Measurements from ENCODE around the gene ZNF862.
A peak's percentile ranks its signal among the peaks of the same experiment; 100 is the strongest.

ZNF862 gene

DNA sequence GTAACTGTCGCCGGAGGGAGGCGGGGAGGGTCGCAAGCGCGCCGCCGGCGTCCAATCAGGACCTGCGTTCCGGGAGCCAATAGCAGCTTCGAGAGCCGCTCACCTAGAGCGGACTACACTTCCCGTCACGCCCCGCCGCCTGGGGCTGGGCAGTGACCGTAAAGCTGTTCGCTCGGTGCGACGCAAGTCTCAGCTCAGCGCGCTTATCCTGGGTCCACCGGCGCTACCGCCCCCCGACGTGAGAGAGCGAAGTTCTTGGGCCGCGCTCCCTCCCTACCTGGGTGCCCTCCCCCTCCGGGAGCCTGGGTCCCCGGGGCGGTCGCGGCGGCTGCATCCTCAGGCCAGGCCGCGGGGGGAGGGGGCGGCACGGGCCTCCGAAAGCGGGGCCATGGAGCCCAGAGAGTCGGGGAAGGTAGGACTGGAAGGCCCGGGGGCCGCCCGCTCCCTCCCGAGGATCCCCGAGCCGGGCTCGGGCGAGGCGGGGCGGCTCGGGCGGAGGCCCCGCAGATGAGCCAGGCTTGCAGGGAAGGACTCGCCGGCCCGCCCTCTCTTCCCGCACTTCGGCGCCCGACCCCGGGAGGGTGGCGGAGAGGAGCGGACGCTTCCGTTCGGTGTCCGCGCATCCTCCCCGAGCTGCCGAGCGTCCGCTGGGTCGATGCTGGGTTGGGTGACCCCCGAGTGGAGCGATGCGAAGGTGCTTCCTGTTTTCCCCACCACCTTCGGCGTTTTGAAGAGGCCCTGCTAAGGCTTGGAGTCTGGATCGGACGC lies at the start of gene ZNF862:
Gene ZNF862 (plus strand): TSS at position 152 of the 768 bp plus-strand sequence. CDS start 237 bp downstream, at position 389.
- DNase-seq: peak; percentile 99

DNA sequence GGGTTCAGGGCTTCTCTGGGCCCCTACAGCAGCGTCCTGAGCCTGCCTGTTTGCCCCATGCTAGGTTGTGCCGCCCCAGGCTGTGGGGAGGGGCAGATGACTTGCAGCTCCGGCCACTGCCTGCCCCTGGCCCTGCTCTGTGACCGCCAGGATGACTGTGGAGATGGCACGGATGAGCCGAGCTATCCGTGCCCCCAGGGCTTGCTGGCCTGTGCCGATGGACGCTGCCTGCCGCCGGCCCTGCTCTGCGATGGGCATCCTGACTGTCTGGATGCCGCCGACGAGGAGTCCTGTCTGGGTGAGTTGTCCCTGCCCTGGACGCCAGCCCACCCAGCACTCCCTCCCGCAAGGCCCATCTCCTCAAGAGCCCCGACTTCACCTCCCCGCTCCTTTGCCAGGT lies 49.1 kb upstream of the ZNF862 start:
- no peak for DNase-seq

DNA sequence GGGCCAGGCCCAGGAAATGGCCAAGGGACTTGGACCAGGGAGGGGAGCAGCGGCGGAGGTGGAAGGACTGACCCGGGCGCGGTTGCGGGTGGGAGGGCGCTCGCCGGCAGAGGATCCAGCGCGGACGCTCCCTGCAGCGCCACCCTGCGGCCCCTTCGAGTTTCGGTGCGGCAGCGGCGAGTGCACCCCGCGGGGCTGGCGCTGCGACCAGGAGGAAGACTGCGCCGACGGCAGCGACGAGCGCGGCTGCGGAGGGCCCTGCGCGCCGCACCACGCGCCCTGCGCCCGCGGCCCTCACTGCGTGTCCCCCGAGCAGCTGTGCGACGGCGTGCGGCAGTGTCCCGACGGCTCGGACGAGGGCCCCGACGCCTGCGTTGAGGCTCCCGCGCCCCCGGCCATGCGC lies 48.0 kb upstream of the ZNF862 start:
- DNase-seq: no peak

DNA sequence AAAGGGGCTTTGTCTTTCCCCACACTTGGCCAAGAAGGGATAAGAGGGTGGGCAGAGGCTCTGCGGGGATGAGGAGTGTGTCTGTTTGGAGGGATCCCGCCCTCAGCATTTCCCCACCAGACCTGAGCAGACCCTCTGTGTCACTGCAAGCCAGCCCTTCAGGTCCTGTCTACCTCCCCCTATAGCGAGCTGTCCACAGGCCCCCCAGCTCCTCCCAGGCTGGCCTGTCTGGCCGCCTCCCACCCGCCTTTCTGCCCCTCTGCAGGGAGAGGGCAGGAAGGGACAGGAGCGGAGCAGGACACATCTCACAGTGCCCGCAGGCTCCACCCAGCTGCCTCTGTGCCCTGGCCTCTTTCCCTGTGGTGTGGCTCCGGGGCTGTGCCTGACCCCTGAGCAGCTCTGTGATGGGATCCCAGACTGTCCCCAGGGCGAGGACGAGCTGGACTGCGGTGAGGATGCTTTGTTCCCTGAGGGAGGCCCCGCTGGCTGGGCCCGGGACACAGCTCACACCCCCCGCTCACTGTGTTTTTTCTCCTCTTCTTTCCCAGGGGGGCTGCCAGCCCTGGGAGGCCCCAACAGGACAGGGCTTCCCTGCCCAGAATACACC lies 47.3 kb upstream of the ZNF862 start:
- DNase-seq: no peak

DNA sequence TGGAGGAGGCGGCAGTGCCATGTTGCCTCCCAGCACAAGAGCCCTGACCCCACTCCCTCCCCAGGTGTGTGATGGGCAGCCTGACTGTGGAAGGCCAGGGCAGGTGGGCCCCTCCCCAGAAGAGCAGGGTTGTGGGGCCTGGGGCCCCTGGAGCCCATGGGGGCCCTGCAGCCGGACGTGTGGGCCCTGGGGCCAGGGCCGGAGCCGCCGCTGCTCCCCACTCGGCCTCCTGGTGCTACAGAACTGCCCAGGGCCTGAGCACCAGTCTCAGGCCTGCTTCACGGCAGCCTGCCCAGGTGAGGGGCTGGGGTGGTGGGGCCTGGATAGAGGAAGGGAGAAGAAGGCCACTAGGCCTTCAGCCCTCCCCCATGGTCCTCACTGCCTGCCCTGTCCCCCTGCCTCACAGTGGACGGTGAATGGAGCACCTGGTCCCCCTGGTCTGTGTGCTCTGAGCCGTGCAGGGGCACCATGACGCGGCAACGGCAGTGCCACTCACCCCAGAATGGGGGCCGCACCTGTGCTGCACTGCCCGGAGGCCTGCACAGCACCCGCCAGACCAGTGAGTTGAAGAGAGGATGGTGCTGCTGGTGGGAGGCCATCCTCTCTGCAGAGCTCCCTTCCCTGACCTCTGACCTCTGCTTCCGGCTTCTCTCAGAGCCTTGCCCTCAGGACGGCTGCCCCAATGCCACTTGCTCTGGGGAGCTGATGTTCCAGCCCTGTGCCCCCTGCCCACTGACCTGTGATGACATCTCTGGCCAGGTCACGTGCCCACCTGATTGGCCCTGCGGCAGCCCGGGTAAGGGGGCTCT lies 46.6 kb upstream of the ZNF862 start:
- DNase-seq: no peak

DNA sequence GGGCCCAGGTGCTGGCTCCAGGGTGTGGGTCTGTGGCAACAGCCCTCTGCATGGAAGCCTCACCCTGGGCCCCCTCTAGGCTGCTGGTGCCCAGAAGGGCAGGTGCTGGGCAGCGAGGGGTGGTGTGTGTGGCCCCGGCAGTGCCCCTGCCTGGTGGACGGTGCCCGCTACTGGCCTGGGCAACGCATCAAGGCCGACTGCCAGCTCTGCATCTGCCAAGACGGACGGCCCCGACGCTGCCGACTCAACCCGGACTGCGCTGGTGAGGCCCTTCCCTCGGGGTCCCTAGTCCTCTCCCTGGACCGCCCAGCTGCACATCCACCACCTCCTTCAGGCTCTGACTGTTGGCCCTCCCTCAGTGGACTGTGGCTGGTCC lies 46.0 kb upstream of the ZNF862 start:
- DNase-seq: no peak

DNA sequence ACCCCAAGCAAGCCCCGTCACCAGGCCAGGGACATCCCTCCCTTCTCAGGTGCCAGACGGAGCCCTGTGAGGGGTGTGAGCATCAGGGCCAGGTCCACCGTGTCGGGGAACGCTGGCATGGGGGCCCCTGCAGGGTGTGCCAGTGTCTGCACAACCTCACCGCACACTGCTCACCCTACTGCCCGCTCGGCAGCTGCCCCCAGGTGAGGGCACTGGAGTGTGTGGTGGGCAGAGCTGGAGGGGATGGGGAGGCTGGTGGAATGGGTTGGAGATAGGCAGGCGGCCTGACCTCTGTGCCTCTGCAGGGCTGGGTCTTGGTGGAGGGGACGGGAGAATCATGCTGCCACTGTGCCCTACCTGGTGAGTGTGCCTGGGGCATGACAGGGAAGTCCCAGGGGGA lies 44.9 kb upstream of the ZNF862 start:
- no peak for DNase-seq

DNA sequence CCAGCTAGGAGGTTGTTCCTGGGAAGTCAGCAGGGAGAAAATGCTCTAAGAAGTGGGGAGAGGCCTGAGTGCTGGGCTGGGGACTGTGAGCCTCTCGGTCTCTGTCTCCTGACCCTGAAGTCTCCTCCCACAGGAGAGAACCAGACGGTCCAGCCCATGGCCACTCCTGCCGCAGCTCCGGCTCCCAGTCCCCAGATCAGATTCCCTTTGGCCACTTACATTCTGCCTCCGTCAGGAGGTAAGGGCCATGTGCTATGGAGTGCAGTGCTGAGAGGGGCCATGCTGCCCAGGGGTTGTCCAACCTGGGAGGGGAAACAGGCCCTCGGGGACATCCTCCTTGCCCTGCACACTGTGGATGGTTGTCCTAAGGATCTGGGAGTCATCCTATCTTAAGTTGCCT lies 43.5 kb upstream of the ZNF862 start:
- no peak for DNase-seq

DNA sequence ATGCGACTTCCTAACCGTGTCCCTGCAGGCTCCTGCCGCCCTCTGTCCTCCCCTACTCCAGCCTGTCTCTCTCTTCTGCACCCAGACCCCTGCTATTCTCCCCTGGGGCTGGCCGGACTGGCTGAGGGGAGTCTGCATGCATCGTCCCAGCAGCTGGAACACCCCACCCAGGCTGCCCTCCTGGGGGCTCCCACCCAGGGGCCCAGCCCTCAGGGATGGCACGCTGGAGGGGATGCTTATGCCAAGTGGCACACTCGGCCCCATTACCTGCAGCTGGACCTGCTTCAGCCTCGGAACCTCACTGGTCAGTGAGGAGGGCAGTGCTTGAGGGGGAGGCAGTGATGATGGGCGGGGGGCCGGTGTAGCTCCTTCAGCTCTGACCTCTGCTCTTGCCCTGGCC lies 43.0 kb upstream of the ZNF862 start:
- DNase-seq: no peak

DNA sequence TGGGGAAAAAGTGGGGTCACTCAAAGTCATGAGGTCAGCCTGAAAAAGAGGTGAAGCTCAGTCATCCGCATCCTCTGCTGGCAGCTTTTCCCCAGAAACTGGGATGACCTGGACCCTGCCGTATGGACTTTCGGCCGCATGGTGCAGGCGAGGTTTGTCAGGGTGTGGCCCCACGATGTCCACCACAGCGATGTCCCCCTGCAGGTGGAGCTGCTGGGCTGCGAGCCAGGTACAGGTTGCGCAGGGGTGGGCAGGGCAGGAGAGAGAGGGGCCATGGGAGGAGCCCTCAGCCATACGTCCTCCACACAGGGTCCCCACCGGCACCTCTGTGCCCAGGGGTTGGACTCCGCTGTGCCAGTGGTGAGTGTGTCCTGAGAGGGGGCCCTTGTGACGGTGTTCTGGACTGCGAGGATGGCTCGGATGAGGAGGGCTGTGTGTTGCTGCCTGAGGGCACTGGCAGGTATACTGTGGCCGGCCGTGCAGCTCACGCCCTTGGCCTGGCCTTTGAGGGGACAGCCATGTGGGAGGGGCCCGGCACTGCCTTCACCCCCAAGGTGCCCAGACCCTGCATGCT lies 41.8 kb upstream of the ZNF862 start:
- DNase-seq: no peak

DNA sequence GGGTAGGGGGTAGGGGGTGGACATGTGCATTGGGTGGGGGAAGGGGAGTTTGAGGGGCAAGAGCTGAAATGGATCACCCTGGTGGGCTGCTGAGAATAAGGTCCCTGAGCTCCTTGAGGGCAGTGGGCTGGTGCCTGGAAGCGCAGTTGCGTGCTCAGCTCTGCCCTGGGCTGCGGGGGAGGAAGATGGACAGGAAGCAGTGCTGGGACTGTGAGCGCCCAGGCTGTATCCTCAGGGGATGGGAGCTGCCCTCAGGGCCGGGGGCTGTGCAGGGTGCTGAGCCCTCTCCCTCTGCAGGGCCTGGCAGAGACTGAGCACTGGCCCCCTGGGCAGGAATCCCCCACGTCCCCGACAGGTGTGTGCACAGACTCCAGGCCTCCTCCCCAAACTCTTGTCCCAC lies 40.4 kb upstream of the ZNF862 start:
- DNase-seq: no peak

DNA sequence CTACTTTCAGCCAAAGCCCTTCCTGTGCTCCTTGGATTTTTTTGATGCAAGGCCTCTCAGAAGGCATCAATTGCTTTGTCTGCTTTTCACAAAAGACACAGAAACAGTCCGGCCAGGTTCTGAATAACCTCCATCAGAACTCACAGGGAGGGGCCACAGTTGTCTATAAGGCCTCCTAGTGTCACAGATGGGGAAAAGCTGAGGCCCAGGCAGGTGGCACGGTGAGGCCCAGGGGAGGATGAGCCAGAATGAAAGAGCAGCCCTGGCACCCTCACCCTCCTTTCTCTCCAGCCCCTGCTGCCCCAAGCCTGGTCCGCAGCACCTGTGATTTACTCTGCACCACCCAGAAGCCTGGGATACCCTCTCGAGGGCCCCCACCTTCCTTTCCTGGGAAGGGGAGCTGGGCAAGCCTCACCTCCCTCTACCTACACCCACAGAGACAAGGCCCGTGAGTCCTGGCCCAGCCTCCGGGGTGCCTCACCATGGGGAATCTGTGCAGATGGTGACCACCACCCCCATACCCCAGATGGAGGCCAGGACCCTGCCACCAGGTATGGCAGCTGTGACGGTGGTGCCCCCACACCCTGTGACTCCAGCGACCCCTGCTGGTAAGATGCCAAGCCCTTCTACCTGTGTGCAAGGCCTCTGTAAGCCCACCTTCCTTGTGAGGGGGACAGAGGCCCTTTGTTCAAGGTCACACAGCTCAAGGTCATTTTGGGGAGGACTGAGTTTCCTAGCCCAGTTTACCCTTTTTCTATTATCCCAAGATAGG lies 38.6 kb upstream of the ZNF862 start:
- no peak for DNase-seq

DNA sequence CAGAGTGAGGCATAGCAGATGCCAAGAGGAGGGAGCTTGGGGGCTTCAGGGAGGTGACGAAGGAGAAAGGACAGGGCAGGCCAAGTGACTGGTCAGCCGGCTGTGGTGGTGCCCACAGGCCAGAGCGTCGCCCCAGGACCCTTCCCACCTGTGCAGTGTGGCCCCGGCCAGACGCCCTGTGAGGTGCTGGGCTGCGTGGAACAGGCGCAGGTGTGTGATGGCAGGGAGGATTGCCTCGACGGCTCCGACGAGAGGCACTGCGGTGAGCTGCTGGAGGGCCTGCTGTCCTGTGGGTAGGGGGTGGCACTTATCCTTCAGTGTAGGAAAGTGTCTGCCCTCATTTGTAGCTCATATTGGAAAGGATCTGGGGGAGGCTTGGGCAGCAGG lies 38.0 kb upstream of the ZNF862 start:
- DNase-seq: no peak

DNA sequence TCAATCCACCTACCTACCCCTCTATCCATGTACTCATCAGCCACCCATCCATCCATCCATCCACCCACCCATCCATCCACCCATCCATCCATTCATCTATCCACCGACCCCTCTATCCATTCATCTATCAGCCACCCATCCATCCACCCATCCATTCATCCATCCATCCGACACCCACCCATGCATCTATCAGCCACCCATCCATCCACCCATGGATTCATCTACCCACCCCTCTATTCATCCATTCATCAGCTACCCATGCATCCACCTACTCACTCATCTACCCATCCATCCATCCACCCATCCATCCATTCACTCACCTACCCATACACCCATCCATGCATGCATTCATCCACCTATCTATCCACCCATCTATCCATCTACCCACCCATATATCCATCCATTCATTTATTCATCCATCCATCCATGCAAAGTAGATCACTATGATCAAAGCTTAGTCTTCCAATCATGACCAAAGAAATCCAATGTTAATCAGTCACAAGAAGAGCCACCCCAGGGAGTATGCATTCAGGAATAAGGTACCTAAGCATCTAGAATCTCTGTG lies 37.1 kb upstream of the ZNF862 start:
- no peak for DNase-seq

DNA sequence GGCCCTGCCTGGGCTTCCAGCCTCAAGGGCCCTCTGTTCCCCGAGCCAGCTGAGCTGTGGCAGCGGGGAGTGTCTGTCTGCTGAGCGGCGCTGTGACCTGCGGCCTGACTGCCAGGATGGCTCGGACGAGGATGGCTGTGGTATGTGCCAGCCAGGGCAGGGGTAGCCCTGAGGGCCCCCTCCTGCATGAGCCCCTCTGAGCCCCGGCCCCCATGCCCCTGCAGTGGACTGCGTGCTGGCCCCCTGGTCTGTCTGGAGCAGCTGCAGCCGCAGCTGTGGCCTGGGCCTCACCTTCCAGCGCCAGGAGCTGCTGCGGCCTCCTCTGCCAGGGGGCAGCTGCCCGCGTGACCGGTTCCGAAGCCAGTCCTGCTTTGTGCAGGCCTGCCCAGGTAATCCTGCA lies 36.4 kb upstream of the ZNF862 start:
- DNase-seq: no peak

DNA sequence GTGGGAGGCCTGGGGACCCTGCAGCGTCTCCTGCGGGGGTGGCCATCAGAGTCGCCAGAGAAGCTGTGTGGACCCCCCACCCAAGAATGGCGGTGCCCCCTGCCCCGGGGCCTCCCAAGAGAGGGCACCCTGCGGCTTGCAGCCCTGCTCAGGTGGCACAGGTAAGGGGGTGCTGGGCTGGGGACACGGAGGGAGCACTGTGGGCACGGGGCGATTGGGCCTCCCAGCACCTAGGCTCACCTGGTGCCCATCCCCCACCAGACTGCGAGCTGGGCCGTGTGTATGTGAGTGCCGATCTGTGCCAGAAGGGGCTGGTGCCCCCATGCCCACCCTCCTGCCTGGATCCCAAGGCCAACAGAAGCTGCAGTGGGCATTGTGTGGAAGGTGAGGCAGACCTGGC lies 35.2 kb upstream of the ZNF862 start:
- no peak for DNase-seq

DNA sequence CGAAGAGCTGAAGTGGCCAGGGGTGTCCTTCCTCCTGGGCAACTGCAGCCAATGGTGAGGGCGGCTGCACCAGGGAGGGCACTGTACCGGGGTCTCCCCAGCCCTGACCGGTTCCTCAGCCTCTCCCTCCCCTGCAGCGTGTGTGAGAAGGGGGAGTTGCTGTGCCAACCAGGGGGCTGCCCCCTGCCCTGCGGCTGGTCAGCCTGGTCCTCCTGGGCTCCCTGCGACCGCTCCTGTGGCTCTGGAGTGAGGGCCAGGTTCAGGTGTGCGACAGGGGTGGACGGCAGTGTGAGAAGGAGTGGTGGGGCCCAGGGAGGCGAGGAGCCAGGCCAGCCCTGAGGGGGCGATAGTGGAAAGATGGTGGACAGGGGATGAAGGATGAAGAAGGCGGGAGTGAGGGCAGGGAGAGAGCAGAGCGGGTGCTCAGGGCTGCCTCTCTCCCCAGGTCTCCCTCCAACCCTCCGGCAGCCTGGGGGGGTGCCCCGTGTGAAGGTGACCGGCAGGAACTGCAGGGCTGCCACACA lies 34.6 kb upstream of the ZNF862 start:
- DNase-seq: no peak

DNA sequence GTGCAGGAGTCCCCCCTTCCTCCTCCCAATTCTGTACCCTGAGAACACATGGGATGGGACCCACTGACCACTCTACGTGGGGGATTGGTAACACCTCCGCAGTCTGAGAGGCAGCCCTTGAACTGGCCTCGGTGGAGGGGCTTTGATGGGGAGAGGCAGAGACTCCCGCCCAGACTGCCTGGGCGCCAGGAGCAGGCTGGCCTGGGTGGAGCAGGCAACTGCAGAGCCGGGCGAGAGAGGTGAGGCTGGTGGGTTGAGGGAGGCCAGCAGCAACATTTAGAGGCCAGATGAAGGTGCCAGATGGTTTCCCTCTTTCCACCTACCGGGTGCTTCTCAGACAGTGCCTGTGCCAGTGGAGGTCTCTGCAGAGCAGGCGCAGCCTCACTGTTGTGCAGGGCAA lies 34.1 kb upstream of the ZNF862 start:
- no peak for DNase-seq

DNA sequence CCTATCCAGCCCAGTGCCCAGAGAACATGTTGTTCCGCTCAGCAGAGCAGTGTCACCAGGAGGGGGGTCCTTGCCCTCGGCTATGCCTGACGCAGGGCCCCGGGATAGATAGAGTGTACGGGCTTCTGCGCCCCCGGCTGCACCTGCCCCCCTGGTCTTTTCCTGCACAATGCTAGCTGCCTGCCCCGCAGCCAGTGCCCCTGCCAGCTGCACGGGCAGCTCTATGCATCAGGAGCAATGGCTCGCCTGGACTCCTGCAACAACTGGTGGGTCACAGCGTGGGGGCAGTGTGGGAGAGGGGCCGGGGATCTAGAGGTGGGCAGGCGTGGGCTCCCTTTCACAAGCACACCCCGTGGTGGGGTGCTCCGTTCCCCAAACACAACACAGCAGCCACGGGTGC lies 31.4 kb upstream of the ZNF862 start:
- DNase-seq: no peak

DNA sequence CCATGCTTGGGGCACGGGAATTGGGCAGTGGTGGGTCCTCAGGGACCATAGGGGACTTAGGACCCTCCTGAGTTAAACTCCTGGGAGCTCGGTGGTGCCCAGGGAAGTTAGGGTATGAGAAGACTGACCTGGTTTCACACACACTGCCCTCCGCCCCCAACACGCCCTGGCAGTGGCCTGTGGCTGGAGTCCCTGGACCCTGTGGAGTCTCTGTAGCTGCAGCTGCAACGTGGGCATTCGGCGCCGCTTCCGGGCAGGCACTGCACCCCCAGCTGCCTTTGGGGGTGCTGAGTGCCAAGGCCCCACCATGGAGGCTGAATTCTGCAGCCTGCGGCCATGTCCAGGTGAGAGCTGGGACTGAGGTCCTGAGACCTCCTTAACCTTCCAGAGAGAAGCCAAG lies 29.9 kb upstream of the ZNF862 start:
- no peak for DNase-seq

DNA sequence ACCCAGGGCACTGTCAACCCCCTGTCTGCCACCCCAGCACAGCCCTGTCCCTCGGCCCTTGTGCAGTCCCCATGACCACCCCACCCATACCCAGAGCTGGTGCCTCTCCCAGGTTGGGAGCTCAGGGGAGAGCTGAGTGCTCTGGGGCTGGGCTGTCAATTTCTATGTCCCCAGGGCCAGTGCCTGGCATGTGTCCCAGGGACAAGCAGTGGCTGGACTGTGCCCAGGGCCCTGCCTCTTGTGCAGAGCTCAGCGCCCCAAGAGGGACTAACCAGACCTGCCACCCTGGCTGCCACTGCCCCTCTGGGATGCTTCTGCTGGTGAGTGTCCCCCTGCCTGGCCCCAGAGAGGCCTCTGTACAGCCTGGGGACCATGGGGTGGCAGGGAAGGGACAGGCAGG lies 29.0 kb upstream of the ZNF862 start:
- no peak for DNase-seq

DNA sequence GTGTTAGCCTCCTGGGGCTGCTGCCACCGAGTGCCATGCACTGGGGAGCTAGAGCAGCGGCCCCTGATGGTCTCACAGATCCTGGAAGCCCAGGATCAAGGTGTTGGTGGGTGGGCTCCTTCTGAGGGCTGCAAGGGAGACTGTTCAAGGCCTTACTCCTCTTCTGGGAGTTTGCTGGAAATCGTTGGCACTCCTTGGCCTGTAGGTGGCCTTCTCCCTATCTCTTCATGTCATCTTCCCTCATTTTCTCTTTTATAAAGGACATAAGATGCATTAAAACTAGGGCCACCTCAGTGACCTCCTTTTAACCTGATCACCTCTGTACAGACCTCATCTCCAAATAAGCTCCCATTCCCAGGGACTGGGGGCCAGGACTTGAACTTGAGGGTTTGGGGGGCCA lies 27.0 kb upstream of the ZNF862 start:
- no peak for DNase-seq
